HepG2 (cell line): ENCODE measurements around the gene ZDHHC14. TPM values are rescaled to one million over a fixed set of nuclear protein-coding genes. Genes with fewer than 3 reads are reported as not detected.

Experiments used
- ATAD3A ChIP-seq: sonication (generic); formaldehyde crosslinking; IDR thresholded peaks from 2 replicates; pipeline ENCODE4 v1.4.0; 2020; ENCODE audit warnings: missing genetic modification reagents
- PAX8 ChIP-seq: sonication (generic); formaldehyde crosslinking; IDR thresholded peaks from 2 replicates; pipeline ENCODE4 v1.8.0; 2022; ENCODE audit warnings: mild to moderate bottlenecking, missing genetic modification reagents, borderline replicate concordance
- REPIN1 ChIP-seq: sonication (generic); formaldehyde crosslinking; IDR thresholded peaks from 2 replicates; pipeline ENCODE4 v1.8.0; 2022; ENCODE audit warnings: missing genetic modification reagents, low read depth, mild to moderate bottlenecking, borderline replicate concordance
- RXRA ChIP-seq: sonication (generic); formaldehyde crosslinking; IDR thresholded peaks from 2 replicates; pipeline ENCODE4 v1.5.1; 2020; ENCODE audit warnings: missing genetic modification reagents
- ZNF777 ChIP-seq: sonication (generic); formaldehyde crosslinking; IDR thresholded peaks from 2 replicates; pipeline ENCODE4 v1.4.0; 2020; ENCODE audit warnings: missing genetic modification reagents
- ZSCAN31 ChIP-seq: sonication (generic); formaldehyde crosslinking; IDR thresholded peaks from 2 replicates; pipeline ENCODE4 v1.5.0; 2020; ENCODE audit warnings: low read depth, mild to moderate bottlenecking, missing genetic modification reagents
- polyA plus RNA-seq, 8 experiments: library from polyadenylated mRNA; depleted of rRNA in 3 of 8; stranded (reverse) in 7 of 8; unstranded in 1 of 8; fragments of >200 nt; fragmentation: Illumina TruSeq in 4 of 8; extraction: Trizol in 4 of 8; gene quantifications; 2 replicates each; pipeline versions ENCODE4 v1.2.1 to v1.2.3, GENCODE V29; 2011 to 2016; ENCODE audit warnings: low read depth in 4 of 8, missing spikeins in 1 of 8, mixed read lengths in 1 of 8; ENCODE audit not compliant: insufficient read depth in 1 of 8
- total RNA-seq, 5 experiments: library from RNA; depleted of rRNA; stranded (reverse); fragments of >200 nt; fragmentation: Illumina TruSeq; extraction: Trizol; gene quantifications; 2 replicates each; pipeline ENCODE4 v1.2.3, GENCODE V29; 2016; ENCODE audit warnings: low read depth in 1 of 5
- TF ChIP-seq, protein P1 (sequence below): sonication (generic); formaldehyde crosslinking; IDR thresholded peaks from one replicate; pipeline ENCODE4 v1.5.1; 2020; ENCODE audit warnings: mild to moderate bottlenecking, missing genetic modification reagents; ENCODE audit errors: not compliant biosample characterization
- TF ChIP-seq, protein P2 (sequence below): sonication (generic); formaldehyde crosslinking; IDR thresholded peaks from 2 replicates; pipeline ENCODE4 v1.8.0; 2022; ENCODE audit warnings: mild to moderate bottlenecking, missing genetic modification reagents, moderate library complexity
- TF ChIP-seq, protein P3 (sequence below): sonication (generic); formaldehyde crosslinking; IDR thresholded peaks from 2 replicates; pipeline ENCODE4 v1.8.1; 2023; ENCODE audit warnings: mild to moderate bottlenecking, missing genetic modification reagents
- TF ChIP-seq, protein P4 (sequence below): sonication (generic); formaldehyde crosslinking; IDR thresholded peaks from 2 replicates; pipeline ENCODE4 v1.5.0; 2020; ENCODE audit warnings: missing genetic modification reagents
- TF ChIP-seq, protein P5 (sequence below): sonication (generic); formaldehyde crosslinking; IDR thresholded peaks from 2 replicates; pipeline ENCODE4 v1.5.1; 2020; ENCODE audit warnings: missing genetic modification reagents, mild to moderate bottlenecking, borderline replicate concordance

Gene ZDHHC14
- total and polyA plus RNA-seq, 2 of the 13 experiments (the other 11 are each of a cell fraction or from before 2014, with no cell fraction given), result 3.7 to 9.5 TPM

DNA sequence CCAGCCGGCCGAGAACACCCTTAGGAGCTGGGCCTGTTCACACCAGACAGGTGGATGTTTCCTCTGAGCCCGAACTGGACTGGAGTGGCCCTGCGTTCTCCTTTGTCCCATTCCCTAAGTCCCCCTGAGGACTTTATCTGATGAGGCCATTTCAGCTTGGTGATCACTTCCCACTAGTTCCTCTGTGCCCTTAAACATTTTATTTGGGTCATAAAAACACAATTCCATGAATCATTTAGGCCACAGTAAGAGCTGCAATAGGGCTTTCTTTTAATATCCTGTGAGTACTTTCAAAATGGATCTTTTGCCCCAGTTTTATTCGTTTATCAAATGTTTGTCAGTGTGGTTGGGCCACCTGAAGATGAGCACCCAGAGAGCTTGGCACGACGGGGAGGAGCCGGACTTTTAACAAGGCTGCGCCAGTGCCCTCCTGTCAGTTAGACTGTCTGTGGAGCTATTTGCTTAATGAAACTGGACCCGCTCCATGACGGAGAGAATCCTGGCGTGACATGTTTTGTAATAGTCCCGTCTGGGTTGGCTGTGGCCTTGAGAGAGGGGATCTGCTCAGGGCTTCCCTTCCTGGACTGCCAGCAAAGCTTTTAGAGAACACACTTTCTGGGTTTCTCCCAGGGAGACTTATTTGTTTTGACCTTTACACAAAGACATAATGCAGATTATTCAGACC is 53.5 kb downstream of the ZDHHC14 start (continued):
- TF ChIP-seq, protein P1, sequence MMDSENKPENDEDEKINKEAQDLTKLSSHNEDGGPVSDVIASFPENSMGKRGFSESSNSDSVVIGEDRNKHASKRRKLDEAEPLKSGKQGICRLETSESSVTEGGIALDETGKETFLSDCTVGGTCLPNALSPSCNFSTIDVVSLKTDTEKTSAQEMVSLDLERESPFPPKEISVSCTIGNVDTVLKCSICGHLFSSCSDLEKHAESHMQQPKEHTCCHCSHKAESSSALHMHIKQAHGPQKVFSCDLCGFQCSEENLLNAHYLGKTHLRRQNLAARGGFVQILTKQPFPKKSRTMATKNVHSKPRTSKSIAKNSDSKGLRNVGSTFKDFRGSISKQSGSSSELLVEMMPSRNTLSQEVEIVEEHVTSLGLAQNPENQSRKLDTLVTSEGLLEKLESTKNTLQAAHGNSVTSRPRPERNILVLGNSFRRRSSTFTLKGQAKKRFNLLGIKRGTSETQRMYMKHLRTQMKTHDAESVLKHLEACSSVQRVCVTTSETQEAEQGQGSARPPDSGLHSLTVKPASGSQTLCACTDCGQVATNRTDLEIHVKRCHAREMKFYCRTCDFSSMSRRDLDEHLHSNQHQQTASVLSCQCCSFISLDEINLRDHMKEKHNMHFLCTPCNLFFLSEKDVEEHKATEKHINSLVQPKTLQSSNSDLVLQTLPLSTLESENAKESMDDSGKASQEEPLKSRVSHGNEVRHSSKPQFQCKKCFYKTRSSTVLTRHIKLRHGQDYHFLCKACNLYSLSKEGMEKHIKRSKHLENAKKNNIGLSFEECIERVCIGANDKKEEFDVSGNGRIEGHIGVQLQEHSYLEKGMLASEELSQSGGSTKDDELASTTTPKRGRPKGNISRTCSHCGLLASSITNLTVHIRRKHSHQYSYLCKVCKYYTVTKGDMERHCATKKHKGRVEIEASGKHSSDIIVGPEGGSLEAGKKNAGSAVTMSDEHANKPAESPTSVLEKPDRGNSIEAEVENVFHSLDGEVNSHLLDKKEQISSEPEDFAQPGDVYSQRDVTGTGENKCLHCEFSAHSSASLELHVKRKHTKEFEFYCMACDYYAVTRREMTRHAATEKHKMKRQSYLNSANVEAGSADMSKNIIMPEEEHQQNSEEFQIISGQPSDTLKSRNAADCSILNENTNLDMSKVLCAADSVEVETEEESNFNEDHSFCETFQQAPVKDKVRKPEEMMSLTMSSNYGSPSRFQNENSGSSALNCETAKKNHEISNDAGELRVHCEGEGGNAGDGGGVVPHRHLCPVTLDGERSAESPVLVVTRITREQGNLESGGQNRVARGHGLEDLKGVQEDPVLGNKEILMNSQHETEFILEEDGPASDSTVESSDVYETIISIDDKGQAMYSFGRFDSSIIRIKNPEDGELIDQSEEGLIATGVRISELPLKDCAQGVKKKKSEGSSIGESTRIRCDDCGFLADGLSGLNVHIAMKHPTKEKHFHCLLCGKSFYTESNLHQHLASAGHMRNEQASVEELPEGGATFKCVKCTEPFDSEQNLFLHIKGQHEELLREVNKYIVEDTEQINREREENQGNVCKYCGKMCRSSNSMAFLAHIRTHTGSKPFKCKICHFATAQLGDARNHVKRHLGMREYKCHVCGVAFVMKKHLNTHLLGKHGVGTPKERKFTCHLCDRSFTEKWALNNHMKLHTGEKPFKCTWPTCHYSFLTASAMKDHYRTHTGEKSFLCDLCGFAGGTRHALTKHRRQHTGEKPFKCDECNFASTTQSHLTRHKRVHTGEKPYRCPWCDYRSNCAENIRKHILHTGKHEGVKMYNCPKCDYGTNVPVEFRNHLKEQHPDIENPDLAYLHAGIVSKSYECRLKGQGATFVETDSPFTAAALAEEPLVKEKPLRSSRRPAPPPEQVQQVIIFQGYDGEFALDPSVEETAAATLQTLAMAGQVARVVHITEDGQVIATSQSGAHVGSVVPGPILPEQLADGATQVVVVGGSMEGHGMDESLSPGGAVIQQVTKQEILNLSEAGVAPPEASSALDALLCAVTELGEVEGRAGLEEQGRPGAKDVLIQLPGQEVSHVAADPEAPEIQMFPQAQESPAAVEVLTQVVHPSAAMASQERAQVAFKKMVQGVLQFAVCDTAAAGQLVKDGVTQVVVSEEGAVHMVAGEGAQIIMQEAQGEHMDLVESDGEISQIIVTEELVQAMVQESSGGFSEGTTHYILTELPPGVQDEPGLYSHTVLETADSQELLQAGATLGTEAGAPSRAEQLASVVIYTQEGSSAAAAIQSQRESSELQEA (CRISPR knock-in tag), result peak; percentile 43
- peak; percentile 59; the same call in 1 of the 2 replicates for TF ChIP-seq REPIN1 (CRISPR knock-in tag)
- TF ChIP-seq ZNF777 (CRISPR knock-in tag), result no peak
- peak; percentile 31; the same call in 1 of the 2 replicates for TF ChIP-seq RXRA
- TF ChIP-seq, protein P2, sequence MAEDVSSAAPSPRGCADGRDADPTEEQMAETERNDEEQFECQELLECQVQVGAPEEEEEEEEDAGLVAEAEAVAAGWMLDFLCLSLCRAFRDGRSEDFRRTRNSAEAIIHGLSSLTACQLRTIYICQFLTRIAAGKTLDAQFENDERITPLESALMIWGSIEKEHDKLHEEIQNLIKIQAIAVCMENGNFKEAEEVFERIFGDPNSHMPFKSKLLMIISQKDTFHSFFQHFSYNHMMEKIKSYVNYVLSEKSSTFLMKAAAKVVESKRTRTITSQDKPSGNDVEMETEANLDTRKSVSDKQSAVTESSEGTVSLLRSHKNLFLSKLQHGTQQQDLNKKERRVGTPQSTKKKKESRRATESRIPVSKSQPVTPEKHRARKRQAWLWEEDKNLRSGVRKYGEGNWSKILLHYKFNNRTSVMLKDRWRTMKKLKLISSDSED (CRISPR knock-in tag), result no peak
- TF ChIP-seq, protein P3, sequence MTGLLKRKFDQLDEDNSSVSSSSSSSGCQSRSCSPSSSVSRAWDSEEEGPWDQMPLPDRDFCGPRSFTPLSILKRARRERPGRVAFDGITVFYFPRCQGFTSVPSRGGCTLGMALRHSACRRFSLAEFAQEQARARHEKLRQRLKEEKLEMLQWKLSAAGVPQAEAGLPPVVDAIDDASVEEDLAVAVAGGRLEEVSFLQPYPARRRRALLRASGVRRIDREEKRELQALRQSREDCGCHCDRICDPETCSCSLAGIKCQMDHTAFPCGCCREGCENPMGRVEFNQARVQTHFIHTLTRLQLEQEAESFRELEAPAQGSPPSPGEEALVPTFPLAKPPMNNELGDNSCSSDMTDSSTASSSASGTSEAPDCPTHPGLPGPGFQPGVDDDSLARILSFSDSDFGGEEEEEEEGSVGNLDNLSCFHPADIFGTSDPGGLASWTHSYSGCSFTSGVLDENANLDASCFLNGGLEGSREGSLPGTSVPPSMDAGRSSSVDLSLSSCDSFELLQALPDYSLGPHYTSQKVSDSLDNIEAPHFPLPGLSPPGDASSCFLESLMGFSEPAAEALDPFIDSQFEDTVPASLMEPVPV, result no peak
- TF ChIP-seq, protein P4, sequence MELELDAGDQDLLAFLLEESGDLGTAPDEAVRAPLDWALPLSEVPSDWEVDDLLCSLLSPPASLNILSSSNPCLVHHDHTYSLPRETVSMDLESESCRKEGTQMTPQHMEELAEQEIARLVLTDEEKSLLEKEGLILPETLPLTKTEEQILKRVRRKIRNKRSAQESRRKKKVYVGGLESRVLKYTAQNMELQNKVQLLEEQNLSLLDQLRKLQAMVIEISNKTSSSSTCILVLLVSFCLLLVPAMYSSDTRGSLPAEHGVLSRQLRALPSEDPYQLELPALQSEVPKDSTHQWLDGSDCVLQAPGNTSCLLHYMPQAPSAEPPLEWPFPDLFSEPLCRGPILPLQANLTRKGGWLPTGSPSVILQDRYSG (CRISPR knock-in tag), result no peak
- TF ChIP-seq, protein P5, sequence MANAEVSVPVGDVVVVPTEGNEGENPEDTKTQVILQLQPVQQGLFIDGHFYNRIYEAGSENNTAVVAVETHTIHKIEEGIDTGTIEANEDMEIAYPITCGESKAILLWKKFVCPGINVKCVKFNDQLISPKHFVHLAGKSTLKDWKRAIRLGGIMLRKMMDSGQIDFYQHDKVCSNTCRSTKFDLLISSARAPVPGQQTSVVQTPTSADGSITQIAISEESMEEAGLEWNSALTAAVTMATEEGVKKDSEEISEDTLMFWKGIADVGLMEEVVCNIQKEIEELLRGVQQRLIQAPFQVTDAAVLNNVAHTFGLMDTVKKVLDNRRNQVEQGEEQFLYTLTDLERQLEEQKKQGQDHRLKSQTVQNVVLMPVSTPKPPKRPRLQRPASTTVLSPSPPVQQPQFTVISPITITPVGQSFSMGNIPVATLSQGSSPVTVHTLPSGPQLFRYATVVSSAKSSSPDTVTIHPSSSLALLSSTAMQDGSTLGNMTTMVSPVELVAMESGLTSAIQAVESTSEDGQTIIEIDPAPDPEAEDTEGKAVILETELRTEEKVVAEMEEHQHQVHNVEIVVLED (CRISPR knock-in tag), result peak; percentile 50; the same call in 1 of the 2 replicates
- TF ChIP-seq ATAD3A, result no peak
- no peak for TF ChIP-seq PAX8
- TF ChIP-seq ZSCAN31, result peak; percentile 62; the same call in 1 of the 2 replicates
